ENCODE measurements around the gene LAMA2.
"Not testable (repeated sequence)": the region's sequence is repeated elsewhere in the genome, so short reads cannot be mapped to it uniquely, and the experiment has no call there.

Gene LAMA2

DNA sequence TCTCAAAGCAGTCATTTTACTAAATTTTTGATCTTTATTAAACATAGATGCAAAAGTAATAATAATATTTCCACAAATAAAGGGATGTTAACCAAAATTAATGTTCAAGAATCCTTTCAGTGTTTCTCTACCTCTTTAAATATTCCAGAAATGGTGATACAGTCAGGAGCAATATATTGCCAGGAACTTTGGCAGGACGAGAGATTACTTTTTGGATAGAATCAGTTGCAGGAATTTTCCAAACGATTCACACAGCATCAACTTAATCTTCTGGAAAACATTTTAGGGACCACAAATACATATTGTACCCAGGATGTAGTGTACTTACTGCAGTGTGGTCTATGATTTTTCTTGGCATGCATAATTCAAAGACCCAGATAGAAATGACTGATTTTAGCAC is 125.7 kb downstream of the LAMA2 start:
- DNase-seq (ENCODE audit: low read depth in 2 of 2) = no peak

DNA sequence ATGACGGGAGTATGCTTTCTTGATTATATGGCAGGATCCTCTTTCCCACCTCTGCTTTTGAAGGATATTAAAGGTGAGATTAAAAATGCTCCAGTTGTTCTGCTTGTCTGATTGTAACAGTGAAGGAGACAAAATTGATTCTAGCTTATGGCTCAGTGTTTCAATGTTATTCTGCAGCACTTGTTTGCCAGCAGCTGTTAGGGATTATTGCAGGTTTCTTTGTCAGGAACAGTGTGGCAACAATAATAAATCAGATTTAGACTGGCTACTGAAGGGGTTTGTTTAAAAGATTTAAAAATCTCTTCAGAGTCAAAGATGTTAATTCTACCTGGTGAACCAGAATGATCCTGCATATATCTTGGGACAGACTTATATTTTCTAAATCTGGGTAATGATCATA is 126.9 kb downstream of the LAMA2 start:
- DNase-seq (ENCODE audit: low read depth in 2 of 2) = no peak

DNA sequence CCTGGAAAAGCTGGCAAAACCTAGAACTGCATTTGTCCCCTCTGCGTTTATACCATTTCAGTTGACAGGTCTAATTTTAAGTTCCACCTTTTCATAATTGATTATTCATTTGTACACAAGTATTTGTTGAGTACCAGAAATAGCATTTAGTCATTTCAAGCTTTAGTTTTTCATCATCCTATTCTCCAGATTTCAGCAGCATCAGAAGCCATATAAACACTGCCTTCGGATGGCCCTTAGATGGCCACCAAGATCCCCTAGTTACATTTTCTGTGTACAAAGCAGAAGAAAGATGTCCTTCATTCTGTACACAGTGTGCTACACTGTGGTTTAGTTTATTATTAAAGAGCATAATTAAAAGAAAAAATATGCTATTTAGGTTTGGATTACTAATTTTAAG is 131.4 kb downstream of the LAMA2 start:
- DNase-seq (ENCODE audit: low read depth in 2 of 2) = no peak

DNA sequence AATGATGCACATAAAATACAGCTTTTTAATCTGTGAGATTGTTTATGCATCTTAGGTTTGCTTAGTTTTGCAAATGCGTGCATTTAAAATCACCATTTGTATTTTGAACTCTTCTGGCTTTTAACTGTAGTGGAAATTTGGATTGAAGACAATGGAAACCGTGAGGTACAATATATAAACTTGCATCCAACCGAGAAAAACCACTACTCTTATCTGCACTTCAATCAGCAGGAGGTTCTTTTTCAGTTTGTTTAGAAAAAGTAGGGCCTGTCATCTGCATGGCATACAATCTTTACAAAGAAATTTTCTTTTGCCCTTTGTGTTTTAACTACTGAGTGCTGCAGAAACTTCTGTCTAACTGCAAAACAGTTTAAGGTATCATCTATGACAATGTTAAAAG is 132.8 kb downstream of the LAMA2 start:
- no peak for DNase-seq (ENCODE audit: low read depth in 2 of 2)

DNA sequence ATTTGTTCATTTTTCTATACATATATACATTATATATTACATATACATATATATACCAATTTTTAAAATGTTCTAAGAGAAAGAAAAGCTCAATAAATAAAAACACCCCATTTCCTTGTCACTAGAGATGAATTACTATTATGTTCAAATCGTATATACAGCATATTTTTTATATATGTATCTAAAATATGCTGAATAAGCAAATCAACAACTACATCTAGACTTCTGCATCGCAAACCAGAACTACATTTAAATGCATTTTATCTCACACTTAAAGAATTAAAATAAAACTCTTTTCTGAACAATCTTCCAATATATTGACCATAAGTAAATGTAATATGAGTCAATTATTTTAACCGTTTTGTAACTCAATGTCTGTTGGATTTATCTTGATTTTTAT is 133.9 kb downstream of the LAMA2 start:
- DNase-seq (ENCODE audit: low read depth in 2 of 2) = no peak

DNA sequence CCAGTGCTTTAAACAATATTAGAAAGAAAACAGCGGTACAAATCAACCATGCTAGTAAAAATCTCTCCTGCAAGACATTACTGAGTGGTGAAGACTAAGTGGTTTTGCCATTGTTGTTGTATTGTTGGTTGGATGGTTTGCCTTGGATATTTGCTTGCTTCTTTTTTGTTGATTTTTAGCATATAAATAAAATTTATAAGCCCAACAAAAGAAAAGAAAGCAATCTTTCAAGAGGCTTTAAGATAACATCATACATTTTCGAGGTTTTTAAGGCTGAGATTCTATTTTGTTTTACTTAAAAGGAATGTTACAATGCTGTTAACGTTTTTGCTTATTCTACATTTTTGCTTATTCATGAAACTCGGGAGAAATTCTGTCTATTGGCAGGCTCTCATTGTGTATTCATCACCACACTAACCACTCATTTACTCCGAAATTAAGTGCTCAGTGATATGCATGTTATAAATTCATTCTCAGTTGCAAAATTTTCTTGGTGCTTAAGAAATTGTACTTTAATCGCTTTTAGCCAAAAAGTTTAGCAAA is 139.1 kb downstream of the LAMA2 start:
- DNase-seq (ENCODE audit: low read depth in 2 of 2) = no peak

DNA sequence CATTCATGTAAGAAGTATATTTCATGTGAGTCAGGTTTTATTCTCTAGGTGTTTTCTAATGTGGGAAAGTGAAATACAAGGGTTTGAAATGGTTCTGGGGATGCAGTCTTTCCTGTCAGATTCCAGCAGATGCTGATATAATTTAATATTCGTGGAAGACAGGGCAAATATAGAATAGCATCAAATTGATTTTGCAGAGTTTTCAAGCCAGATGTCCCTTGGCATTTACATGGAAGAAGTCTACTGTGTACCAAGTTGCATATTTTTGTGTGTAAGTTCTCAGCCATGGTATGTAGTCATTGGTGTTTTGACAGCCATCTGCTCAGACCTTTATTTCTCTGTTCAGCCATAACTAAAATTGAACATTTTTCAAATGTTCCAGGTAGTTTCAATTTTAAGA is 143.7 kb downstream of the LAMA2 start:
- DNase-seq (ENCODE audit: low read depth in 2 of 2) = no peak

DNA sequence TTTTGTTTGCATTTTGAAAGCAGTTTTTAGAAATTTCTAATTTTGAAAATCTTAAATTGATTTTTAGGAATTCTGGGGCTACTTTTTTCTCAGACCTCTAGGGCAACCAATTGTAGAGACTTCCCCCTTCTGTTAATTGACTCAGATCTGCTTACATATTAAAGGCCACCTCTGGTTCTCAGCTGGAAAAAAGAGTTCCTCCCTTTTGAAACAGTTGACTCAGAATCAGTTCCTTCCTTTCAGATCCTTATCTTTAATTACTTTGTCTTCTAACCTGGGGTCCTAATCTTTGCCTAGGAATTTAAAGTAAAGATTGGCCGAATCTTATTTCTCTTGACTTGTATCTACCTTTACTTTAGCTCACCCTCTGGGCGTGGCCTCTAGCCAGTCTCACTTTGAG is 146.8 kb downstream of the LAMA2 start:
- DNase-seq (ENCODE audit: low read depth in 2 of 2) = no peak

DNA sequence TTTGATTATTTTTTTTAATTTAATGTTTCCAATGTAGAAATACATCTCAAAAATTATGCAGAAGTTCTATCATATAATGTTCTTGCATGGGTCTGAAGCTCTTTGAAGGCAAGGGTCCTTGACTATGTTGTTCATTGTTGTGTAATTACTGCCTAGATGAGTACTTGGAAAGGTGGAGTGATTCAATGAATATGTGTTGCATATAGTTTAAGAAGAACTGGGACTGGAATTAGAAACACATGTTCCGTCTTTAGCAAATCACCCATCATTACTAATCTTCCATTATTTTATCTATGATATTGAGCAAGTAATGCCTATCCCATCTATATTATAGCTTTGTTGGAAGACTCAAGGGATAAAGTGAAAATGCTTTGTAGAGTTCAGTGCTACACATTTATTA is 147.3 kb downstream of the LAMA2 start:
- no peak for DNase-seq (ENCODE audit: low read depth in 2 of 2)

DNA sequence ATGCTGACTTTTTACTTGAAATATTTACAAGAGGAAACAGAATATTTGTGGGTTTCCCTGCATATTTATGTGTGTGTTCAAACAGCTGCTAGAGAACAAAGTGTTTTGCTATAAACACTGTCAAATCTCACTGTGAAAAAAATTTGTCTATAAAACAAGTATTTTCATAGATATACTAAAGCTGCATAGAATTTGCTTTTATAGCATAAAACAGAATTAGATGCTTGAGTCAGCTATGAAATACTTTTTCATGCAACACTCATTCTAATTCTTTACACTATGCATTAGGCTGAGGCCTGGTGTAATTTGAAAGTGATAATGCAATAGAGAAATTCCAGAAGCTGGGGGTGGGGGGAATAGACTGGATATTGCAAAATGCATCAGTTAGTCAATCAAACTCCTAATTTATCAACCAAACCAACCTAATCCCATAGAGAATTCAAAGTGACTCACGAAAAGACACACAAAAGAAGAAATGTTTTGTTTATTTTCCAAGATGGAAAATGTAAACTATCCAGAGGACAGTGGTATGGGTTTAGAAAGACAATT is 148.2 kb downstream of the LAMA2 start:
- DNase-seq (ENCODE audit: low read depth in 2 of 2) = no peak

DNA sequence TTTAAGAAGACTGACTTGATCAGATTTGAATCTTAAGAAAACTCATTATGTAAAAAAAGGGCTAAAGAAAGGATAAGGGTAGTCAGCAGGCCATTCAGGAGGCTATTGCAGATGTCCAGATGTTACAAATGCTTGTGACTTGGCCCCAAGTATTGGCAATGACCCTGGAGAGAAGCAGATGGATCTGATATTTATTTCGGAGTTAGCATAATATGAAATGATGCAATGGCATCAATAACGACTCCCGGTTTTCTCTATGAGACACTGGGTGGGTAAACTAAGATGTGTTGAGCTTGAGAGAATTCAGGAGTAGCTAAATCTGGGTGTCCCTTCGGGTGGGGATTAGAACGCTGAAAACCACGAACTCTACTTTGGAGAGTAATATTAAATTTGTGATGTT is 149.7 kb downstream of the LAMA2 start:
- no peak for DNase-seq (ENCODE audit: low read depth in 2 of 2)

DNA sequence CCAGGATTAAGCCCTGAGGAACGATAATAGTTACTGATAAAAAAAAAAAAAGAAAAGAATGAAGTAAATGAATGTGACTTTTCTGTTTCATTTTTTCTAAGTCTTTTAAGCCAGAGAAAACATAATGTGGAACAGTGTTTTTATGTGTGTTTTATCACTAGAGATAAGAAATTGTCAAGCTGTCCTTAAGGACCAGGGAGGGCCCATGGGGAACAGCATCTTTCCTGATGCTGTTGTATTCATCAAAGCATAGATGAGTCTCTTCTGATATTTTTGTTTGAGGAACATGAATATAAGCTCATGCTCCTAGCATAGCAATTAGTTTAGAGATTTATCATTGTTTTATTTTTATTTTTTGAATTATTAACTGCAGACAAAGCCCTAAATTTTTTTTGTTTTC is 150.2 kb downstream of the LAMA2 start:
- no peak for DNase-seq (ENCODE audit: low read depth in 2 of 2)

DNA sequence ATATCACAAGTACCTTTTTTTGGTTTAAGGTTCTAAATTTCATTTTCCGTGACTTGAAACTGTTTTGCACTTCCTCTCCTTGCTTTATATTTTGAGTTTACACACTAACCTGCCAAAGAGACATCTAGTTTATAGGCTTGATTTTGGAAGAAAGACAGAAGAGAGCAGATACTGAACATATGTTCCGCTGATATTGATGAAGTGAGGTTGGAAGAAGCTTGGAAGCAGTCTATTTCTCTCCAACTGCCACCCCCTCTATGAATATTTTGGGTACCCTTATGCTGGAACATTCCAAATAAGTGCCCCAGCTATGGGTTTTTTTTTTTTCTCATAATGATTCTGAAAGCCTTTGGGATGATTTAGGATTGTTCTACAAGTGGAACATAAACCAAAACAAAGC is 150.6 kb downstream of the LAMA2 start:
- no peak for DNase-seq (ENCODE audit: low read depth in 2 of 2)

DNA sequence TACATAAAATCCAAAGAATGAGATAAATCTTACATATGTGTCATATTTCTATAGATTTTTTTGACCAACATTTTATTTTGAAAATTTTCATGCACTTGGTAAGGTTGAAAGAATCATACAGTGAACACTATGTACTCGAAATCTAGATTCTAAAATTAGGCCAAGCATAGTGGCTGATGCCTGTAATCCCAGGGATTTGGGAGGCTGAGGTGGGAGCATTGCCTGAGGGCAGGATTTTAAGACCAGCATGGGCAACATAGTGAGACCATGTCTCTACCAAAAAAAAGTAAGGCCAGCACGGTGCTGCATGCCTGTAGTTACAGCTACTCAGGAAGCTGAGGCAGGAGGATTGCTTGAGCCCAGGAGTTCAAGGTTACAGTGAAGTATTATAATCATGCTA is 158.6 kb downstream of the LAMA2 start:
- no peak for DNase-seq (ENCODE audit: low read depth in 2 of 2)

DNA sequence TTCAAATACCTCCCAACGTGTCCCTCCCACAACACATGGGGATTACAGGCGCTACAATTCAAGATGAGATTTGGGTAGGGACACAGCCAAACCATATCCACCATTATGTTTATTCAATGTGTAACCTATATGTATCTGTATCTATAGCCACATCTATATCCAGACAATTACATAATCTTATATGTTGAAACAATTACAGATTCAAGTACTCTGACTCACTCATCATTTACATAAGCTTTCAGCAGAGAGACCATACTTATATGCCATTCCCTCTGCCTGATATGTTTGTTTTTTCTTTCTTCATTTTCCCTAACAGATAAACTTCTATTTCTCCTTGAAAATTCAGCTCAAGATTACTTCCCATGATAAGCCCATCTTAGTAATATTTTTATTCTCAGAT is 163.6 kb downstream of the LAMA2 start:
- DNase-seq (ENCODE audit: low read depth in 2 of 2) = no peak

DNA sequence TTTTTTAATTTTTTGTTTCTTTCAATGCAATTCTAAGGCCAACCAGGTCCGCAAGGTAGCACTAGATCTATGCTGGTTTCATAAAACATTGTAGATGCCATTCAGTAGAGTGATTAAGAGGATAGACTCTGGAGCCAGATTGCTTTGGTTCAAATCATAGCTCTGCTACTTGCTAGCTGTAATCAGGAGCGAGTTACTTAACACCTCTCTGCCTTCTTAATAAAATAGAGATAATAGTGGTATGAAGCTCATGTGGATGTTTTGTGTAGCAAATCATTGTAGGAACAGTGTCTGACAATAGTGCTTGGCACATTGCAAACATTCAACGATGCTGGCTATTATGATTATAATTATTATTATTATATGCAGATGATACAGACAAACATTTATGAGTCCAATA is 164.9 kb downstream of the LAMA2 start:
- DNase-seq (ENCODE audit: low read depth in 2 of 2) = no peak

DNA sequence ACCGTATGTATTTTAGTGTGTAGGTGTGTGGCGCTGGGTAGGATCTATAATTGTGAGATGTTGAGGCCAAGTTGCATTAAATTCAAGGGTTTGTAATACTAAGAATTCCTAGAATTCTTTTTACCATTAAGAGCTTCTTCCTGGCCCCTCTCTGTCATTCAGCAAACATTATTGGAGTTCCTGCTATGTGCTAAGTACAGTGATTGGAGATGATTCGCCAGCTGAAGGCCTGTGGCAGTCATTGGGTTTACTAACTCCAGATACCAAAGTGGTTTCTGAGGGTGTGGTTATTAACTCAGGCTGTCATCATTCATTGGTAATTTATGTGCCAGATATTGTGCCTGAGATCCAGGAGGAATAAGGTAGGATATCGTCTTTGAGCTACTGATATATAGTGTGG is 167.1 kb downstream of the LAMA2 start:
- no peak for DNase-seq (ENCODE audit: low read depth in 2 of 2)

DNA sequence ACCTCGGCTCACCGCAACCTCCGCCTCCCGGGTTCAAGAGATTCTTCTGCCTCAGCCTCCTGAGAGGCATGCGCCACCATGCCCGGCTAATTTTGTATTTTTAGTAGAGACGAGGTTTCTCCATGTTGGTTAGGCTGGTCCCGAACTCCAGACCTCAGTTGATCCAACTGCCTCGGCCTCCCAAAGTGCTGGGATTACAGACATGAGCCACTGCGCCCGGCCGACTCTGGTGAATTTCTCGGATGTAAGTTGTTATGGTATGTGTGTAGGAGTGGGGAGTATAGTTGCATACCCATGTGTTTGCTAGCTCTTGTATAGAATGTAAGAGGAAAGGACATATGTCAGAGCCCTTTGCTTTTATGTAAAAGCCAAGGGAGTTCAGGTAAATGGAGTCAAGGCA is 170.2 kb downstream of the LAMA2 start:
- not testable (repeated sequence) for DNase-seq (ENCODE audit: low read depth in 2 of 2)

DNA sequence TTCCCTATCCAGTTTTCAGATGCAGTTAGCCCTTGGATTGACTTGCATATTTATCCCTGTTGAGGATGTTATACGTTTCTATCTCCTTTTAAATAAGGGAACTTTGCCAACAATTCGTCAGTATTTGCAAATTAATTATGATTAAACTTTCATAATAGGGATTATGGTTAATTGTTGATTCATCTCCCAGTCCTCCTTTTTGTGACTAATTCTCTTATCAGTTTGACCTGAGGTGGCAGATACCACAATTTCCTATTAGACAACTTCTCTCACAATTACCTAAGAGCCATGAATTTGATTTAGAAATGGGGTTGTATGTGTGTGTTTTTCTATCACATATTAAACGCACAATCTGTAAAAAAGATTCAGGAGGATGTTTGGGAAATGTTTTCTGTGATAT is 172.9 kb downstream of the LAMA2 start:
- DNase-seq (ENCODE audit: low read depth in 2 of 2) = no peak

DNA sequence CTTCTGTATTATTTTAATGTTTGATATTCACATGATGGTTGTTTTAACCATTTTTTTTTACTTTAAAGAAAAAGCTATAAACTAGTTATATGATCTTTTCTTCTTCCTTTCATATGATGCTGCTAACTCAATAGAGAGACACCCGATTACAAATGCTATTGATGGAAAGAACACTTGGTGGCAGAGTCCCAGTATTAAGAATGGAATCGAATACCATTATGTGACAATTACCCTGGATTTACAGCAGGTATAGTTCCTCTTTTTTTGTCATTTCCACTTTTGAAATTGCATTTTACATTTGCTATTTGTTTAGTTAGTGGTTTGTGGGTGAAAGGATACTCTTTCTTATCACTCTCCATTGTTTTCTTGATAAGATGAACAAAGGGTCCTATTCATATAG is 176.7 kb downstream of the LAMA2 start:
- no peak for DNase-seq (ENCODE audit: low read depth in 2 of 2)

DNA sequence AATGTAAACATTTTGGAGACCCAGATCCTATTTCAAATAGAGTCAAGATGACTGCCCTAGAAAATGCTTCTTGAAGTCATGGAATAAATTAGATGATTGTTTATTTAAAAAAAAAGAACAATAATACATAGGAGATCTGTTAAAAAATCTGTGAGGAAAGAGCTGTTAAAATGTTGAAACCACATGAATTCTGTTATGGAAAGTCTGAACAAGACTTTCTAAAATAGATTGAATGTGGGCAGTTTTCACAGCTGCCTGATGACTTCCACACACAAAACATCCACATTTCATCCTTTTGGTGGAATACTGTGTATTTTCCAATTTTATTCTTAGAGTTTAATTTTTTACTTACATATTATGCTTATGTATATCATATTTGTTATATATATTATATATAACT is 186.1 kb downstream of the LAMA2 start:
- no peak for DNase-seq (ENCODE audit: low read depth in 2 of 2)

DNA sequence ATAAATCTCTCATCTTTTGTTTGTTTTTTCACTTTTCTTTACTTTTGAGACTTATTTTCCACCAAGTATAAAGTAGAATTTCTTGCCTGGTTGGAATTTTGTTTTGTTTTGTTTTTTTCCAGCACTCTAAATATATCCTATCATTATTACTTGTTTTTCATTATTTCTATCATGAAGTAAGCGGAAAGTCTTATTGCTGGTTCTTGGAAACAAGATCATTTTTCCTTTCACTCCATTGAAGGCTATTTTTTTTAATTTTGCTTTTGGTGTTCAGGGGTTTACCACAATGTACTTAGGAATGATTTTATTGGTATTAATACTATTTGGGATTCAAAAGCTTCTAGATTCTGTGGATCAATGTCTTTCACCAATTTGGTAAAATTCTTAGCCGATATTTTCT is 190.1 kb downstream of the LAMA2 start:
- no peak for DNase-seq (ENCODE audit: low read depth in 2 of 2)

DNA sequence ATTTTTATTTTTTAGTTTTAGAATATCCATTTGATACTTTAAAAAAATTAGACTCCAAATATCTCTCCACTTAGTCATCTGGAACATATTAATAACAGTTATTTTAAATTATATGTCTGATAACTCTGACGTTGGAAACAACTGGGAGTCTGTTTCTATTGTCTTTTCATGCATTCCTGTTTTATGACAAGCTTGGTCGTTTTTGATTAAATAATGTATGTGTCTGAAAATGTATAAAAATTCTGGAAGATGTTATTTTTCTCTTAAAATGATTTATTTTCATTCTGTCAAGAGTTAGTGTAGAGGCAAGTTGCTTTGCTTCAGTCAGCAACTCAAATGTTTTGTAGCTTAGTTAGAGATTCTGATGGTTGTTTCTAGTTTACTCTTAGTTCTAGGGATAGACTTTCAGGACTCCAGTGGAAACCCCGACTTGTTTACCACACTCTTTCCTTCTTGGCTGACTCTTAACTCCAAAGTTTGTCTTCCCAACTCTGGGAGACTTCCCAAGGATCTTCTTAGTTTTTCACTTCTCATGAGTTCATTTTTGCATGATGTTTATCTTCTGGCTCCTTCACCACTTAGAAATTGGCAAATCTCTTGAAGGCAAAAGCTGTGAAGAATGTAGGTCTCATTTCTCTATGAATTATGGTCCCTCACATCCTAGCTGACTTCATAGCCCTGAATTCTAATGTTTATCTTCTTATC is 190.9 kb downstream of the LAMA2 start:
- DNase-seq (ENCODE audit: low read depth in 2 of 2) = no peak

DNA sequence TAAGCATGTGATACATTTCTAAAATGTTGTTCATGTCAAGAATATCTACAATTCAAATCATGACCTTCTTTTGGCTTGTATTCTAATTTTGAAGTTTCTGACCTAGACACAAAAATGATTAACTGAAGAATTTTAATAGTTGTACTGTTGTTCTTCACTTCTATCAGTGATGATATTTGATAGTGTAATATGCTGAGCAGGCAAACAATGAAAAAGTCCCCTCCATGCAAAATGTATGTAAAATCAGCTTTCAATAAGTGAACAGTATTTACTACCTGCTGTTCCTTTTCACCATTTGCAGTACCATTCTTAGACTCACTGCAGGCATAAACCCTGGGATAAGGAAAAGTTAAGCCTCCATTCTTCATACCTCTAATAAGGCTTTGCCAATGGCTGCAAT is 201.5 kb downstream of the LAMA2 start:
- no peak for DNase-seq (ENCODE audit: low read depth in 2 of 2)
